Stimulated activated CD8-positive, alpha-beta memory T cell treated with anti-CD3 and anti-CD28 coated beads, Interleukin-4, amount 100 ng/mL, for 48 hours (primary cell): ENCODE results near the gene GSE1.
"Not testable (repeated sequence)": the region's sequence is repeated elsewhere in the genome, so short reads cannot be mapped to it uniquely, and the experiment has no call there.

Source experiments
- DNase-seq: peaks from one replicate; pipeline ENCODE4 v3.0.0-alpha.2; 2020

The GSE1 gene

DNA sequence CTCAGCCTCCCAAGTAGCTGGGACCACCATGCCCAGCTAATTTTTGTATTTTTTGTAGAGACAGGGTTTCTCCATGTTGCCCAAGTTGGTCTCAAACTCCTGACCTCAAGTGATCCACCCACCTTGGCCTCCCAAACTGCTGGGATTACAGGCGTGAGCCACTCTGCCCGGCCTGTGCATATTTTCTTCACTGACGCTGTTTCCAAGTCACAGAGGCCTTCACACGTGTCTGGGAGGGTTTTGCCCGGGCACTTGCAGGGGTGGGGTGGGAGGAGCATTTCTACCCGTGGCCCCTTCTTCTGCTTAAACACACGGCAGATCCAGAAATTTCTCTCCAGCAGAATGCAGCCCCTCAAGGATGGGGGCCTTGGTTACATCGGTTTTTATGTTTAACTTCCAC is 20.8 kb upstream of the GSE1 start:
- DNase-seq: not testable (repeated sequence)

DNA sequence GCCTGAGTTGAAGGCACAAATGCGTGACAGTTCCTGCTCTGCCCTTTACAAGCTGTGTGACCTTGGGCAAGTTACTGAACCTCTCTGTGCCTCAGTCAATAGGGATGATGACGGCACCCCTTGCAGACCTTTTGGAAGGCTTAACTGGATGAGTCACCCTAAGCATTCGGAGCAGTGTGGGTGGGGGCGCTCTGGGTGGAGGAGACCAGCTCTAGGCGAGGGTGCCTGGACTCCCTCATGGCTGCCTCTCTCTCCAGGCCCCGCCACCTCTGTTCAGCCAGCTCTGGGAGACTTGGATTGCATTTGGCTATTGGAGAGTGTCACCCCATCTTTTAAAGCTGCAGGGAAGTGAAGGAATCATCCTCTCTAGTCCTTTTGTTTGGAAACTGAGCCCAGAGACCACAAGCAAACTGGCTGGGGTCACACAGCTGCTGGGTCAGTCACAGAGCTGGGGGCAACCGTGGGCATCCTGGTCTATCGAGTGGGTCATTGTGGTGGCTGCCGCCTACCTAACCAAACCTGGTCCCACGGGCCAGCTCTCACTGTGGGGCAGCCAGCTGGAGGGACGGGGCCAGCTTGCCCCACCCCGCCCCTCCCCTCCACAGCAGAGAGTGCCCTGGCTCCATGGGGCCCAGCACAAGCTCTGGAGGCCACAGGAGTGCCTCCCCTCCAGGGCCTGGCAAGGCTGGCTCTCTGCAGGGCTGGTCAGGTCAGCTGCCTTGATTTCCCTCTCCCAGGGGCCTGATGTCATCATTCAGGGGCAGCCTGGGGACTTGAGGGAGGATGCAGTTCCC is 20.2 kb upstream of the GSE1 start:
- DNase-seq: no peak

GRCh38 chr16:85593494-85594221 is 19.5 kb upstream of the GSE1 start:
- DNase-seq: no peak

DNA sequence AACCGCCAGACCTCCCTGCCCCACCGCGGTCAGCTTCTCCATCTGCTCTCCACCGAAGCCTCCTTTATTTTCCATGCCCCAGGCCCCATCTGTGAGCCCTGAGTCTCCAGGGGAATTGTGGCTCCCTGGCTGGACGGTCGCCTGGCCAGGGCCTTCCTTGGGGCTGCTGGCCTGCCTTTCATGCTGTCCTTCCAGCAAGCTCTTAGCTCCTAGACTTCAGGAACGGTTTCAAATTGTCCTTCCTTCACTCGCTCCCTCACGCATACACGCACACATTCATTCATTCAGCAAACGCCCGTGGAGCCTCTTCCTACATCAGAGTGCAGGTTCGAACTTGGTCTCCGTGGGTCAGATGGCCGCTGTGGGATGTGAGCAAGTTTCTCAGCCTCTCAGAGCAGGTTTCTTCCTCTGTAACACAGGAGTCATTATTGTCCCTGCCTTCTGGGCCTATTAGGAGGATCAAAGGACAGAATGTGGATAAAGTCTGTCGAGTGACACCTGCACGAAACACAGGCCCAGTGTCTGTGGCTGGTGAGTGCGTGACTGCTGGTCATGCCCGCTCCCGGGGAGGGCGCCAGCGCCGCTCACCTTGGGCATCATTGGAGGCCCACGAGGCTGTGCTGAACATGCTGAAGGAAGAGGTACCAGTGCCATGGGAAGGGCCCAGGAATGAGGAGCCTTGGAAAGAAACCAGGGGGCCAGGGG is 18.7 kb upstream of the GSE1 start:
- DNase-seq: no peak

GRCh38 chr16:85594978-85595661 is 18.0 kb upstream of the GSE1 start:
- no peak for DNase-seq

DNA sequence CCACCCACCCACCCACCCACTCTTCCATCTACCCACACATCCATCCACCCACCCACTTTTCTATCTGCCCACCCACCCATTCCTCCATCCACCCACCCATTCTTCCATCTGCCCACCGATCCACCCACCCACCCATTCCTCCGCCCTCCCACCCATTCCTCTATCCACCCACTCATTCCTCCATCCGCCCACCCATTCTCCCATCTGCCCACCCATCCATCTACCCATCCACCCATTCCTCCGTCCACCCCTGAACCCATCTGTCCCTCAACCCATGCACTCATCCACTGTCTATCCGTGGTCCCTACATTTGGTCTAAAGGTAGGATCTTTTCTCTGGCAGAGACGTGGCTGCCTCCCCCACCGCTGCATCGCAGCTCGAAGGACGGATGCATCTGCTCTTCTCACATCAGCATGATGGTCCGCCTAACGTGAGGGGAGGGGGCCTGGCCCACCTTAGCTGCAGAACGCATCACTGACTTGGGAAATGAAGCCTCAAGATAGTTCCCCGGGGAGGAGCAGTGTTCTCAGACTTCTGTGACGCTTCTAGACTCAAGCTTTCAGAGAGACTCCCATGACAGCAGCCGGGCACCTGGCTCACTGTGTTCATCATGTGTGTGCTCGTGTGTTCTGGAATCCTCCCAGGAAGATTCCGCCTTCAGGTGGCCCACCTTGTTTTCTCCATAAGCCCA is 17.2 kb upstream of the GSE1 start:
- DNase-seq: no peak

- DNase-seq: no peak
Observed at GRCh38 chr16:85598141-85598540, 15.0 kb upstream of the GSE1 start.

GRCh38 chr16:85600078-85600477 is 13.0 kb upstream of the GSE1 start:
- DNase-seq: no peak

GRCh38 chr16:85600530-85601271 is 12.4 kb upstream of the GSE1 start:
- DNase-seq: no peak

- DNase-seq: no peak
Observed at GRCh38 chr16:85601272-85601639, 11.9 kb upstream of the GSE1 start.

- no peak for DNase-seq
Observed at GRCh38 chr16:85601730-85602401, 11.3 kb upstream of the GSE1 start.

DNA sequence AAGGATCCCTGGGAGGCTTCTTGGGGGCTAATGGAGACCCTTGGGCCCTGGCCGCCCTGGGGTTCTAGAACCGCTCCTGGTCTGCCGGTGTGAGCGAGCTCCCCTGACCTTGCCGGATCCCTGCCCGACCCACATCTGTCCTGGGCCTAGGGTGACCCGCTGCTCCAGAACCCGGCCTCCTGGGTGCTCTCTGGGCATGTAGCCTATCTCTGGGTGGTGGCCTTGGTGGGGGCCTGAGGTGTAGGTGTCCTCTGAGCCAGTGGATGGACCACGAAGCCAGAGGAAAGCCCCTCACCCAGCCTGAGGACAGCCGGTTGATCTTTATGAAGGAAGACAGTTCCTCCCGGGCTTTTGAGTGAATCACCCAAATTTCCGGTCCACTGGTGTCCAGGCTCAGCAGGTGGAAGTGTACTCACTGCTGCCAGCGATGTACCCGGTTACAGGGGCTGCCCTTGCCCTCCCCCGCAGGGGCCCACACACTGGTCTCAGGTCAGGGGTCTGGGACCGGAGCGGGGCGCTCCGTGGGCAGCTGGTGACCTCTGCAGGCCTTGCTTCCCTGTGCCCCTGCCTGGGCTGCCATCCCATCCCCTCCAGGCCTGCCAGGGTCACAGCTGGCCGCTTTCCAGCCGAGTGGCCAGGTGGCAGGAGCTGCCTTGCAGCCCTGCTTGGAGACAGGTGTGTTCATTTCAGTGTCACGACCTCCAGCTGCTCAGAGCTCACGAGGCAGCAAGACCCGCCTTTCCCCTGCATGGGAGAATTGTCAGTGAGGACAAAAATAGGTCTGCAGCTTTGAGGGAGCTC is 10.5 kb upstream of the GSE1 start:
- DNase-seq: no peak

DNA sequence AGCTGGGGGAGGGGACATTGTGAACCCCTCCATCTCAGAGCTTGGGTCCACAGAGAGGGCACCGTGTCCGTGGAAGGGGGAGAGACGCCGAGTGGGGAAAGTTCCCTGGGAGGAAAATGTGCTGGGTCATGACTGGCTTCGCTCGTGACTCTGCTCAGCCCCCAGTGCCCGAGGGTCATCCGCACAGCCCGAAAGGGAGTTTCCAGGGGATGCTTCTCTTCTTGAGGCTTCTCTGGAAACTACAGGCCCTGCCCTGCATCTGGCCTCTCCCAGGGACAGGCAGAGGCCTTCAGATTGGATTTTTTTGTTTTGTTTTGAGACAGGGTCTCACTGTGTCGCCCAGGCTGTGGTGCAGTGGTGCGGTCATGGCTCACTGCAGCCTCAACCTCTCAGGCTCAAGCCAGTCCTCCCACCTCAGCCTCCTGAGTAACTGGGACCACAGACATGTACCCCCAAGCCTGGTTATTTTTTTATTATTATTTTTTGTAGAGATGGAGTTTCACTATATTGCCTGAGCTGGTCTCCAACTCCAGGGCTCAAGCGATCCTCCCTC is 9.8 kb upstream of the GSE1 start:
- no peak for DNase-seq

- no peak for DNase-seq
Observed at GRCh38 chr16:85604145-85604705, 8.9 kb upstream of the GSE1 start.

DNA sequence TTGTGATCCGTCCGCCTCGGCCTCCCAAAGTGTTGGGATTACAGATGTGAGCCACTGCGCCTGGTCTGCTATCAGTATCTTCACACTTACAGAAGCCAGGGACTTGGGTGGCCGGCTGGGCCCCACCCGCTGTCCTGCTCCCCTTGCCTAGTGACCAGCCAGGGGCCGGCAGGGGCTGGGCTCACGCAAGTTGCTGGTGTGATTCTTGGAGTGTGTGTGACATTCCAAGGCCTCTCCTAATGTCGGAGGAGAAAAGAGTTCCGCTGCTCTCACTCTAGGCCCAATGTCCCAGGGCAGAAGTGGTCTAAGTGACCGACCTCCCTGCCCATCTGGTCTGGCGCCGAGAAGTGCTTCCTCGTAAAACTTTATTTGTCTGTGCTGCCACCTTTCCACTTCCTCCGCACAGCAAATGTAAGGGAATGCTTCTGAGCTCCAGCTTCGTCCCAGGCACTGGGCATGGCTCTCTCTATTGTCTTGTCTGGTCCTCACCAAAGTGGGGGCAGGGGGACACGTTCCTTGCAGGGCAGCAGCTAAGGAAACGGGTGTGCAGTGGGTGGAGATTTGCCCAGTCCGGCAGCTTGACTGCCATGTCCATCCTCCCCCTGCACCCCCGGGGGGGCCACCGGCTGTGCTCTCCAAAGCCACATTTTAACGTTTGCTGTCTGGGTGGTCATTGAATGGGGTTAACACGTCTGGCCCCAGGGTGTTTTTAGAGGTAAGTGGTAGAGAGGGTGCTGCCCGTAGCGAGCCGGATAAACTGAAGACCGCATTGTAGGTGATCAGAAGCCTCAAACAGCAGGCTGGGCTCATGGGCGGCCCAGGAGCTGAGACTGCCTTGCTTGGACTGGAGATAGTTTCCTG is 7.8 kb upstream of the GSE1 start:
- DNase-seq: no peak

DNA sequence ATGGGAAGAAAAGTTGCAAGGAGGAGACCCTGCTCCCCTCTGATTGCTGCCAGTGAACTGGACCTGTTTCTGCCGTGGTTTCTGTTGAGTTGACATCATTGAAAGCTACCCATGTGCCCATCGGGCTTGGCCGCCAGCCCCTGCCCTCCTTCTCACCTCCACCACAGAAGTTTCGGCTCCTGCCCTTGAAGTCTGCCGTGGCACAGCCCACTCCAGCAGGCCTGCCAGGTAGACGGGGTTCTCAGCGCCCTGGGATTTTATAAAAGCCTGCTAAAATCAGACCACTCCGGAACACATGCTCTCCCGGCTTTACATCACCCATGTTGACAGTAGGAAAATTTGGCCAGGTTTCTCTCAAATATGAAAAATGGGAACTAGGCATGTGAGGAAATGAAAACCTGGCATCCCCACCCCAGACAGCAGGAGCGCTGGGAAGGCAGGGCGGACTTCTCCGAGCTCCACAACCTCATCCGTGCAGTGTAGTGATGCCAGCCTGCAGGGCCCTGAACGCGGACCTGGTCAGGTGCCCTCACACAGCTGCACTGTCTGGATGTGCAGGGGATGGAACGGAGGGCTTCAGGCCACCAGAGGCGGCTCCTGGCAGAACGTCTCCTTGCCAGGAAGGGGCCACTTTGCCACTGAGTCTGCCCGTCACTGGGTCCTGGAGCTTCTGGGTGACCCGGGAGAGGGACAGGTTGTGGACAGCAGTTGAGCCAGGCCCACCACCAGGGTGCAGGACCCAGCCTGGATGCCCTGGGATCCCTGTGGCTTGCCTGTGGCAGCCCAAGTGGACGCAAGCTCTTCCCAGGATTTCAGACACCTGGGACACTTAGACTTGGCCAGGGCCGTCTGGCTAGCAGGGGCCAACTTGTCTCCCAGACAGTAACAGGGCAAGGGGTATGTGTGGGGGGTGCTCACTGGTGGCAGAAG is 6.9 kb upstream of the GSE1 start:
- no peak for DNase-seq

DNA sequence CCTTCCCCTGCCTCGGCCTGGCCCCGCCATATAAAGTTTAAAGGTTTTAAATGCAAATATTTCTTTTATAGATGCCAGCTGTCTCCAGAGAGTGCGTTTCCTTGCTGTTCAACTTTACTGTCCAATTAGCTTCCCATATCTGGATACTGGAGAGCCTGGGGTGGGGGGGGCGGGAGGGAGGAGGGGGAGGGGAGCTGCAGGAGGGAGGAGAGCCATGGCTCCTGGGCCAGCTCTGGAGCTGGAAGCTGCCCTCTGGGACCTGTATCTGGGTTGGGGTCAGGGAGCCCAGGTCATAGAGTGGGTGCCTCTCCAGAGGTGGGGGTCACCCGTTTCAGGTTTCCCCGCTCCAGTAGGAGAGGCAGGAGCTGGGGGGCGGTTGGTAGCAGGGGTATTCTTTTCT is 6.2 kb upstream of the GSE1 start:
- no peak for DNase-seq

GRCh38 chr16:85607321-85607765 is 5.8 kb upstream of the GSE1 start:
- DNase-seq: no peak
